NT2/D1 (cell line): Measurements from ENCODE around the gene CHAMP1.

Experiments
- SUZ12 ChIP-seq: IDR thresholded peaks from 2 replicates; pipeline ENCODE4 v1.6.1; 2011; ENCODE audit not compliant: insufficient read length, insufficient read depth; ENCODE audit errors: extremely low read depth
- YY1 ChIP-seq: IDR thresholded peaks from 2 replicates; pipeline ENCODE4 v1.6.1; 2011; ENCODE audit not compliant: insufficient read length, insufficient read depth
- ZNF274 ChIP-seq: IDR thresholded peaks from 2 replicates; pipeline ENCODE4 v1.6.1; 2011; ENCODE audit warnings: mild to moderate bottlenecking, low read depth, low read length

GRCh38 chr13:114269281-114269770, 45.0 kb upstream of the CHAMP1 start:
- TF ChIP-seq ZNF274 (no peak), YY1 (no peak), SUZ12 (no peak)
